Measurements from ENCODE around the gene CDC26. TPM values are rescaled to one million over a fixed set of nuclear protein-coding genes. Genes with fewer than 3 reads are reported as not detected.

Gene CDC26
- total RNA-seq = 50.2 and 51.2 TPM in 2 replicates

DNA sequence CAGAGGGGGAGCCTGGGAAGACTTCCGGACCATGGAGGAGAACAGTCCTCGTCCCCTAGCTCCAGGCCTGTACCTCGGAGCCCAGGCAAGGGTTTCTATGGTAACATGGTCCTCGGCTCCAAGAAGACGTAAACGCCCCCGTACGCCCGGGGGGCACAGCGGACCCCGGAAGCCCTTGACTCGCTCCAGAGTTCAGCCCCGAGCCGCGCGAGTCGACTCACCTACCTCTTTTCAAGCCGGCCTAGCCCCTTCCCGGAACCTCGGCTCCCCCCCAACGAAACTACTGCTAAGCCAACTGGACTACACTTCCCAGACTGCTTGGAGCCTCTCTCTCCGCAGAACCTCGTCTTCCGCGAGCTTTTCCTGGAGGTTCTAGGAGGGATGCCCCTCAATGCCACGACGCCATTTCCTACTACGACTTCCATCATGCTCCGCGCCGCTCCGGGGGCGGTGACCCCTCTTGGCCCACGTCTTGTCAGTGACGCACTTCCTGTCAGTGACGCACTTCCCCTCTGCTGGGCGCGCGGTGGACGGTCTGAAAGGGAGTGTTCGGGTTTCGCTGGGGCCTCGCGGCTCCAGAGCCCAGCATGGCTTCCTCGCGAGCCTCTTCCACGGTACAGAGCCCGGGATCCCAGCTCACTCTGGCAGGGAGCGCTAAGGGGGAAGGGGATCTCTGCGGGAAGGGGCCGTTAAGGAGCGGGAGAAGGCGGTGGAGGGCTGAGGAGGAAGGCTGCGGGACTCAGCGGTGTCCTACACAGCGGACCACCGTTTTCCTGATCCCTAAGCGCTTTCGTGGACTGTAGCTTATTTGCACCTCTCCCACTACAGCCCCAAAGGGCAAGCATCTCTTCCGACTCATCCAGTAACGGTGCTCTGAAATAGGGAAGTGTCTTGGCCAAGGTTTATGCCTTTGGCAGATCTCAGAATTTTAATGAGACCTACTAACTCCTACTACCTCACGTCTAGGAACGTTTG lies at the start of gene CDC26, which contains the start of gene PRPF4:
CDC26 (minus strand) TSS at position 416 of the 975 bp plus-strand sequence. CDS start 3,065 bp downstream, outside the sequence.
PRPF4 (plus strand) TSS at position 502 of the 975 bp plus-strand sequence; CDS start at position 588, 86 bp downstream.
- no peak within 1 kb of the TSS for H3K27ac Mint-ChIP-seq
- H3K4me1 Mint-ChIP-seq (ENCODE audit: low read depth) = peaks cover 29% of the 10 kb centered on the region
- H3K27me3 Mint-ChIP-seq (ENCODE audit: low read depth) = no peaks in the 10 kb centered on the region
- no peaks in the 10 kb centered on the region for H3K9me3 Mint-ChIP-seq
- intact Hi-C loops (cut with micrococcal nuclease) = loop anchor here (1.0 to 2.0 kb wide), 9 partner anchors 33 to 383 kb away; partner anchors contain the start of genes C9orf43, FKBP15, HDHD3 and POLE3
- H3K4me3 Mint-ChIP-seq (ENCODE audit: low read depth) = no peak within 1 kb of the TSS
- peaks cover 51% of the 10 kb centered on the region for H3K36me3 Mint-ChIP-seq (ENCODE audit: low read depth)
- DNase-seq (ENCODE audit: low spot score) = peak; percentile 94

GRCh38 chr9:113322671-113323070 lies 47.3 kb upstream of the CDC26 start:
- no peak overlapping the region for H3K27ac Mint-ChIP-seq
- H3K4me1 Mint-ChIP-seq (ENCODE audit: low read depth) = no peaks in the 10 kb centered on the region
- H3K9me3 Mint-ChIP-seq = no peaks in the 10 kb centered on the region
- H3K36me3 Mint-ChIP-seq (ENCODE audit: low read depth) = no peaks in the 10 kb centered on the region
- H3K4me3 Mint-ChIP-seq (ENCODE audit: low read depth) = no peak overlapping the region
- H3K27me3 Mint-ChIP-seq (ENCODE audit: low read depth) = no peaks in the 10 kb centered on the region
- DNase-seq (ENCODE audit: low spot score) = no peak
- intact Hi-C loops (cut with micrococcal nuclease) = no loop called here

DNA sequence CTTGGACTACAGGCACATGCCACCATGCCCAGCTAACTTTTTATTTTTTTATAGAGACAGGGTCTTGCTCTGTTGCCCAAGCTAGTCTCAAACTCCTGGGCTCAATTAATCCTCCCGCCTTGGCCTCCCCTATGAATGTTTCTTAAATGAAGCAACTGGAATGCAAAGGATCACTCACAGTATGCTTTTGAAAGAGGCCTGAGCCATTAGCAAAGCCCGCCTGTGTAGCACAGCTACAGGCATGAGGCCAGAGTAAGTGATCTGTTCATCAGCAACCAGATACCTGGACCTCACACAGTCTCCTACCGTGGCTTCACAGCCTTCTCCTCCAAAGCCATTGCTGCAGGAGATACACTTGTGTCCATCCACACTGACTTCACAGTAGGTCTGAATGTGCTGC lies 44.7 kb upstream of the CDC26 start:
- intact Hi-C loops (cut with micrococcal nuclease) = no loop called here
- no peaks in the 10 kb centered on the region for H3K9me3 Mint-ChIP-seq
- H3K27ac Mint-ChIP-seq = no peak overlapping the region
- H3K27me3 Mint-ChIP-seq (ENCODE audit: low read depth) = no peaks in the 10 kb centered on the region
- DNase-seq (ENCODE audit: low spot score) = no peak
- H3K4me3 Mint-ChIP-seq (ENCODE audit: low read depth) = no peak overlapping the region
- H3K4me1 Mint-ChIP-seq (ENCODE audit: low read depth) = no peaks in the 10 kb centered on the region
- H3K36me3 Mint-ChIP-seq (ENCODE audit: low read depth) = no peaks in the 10 kb centered on the region

DNA sequence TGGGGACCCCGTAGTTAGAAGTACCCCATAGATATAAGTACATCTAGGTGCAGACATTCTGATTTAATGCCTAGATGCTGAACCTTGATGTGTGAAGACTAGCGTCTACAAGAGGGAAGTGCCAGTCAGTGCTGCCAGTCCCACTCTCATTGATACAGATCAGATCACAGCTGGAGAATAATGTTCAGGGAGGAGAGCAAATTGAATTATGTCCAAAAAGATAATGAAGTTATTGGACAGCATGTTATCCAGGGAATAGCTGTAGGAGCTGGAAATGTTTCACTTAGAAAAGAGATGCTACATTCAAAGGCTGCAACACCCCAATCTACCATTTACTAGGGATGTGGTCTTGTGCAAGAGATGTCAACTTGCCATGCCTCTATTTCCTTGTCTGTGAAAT lies 43.7 kb upstream of the CDC26 start:
- no peaks in the 10 kb centered on the region for H3K4me1 Mint-ChIP-seq (ENCODE audit: low read depth)
- intact Hi-C loops (cut with micrococcal nuclease) = no loop called here
- no peak for DNase-seq (ENCODE audit: low spot score)
- H3K36me3 Mint-ChIP-seq (ENCODE audit: low read depth) = no peaks in the 10 kb centered on the region
- H3K27ac Mint-ChIP-seq = no peak overlapping the region
- H3K9me3 Mint-ChIP-seq = no peaks in the 10 kb centered on the region
- no peak overlapping the region for H3K4me3 Mint-ChIP-seq (ENCODE audit: low read depth)
- H3K27me3 Mint-ChIP-seq (ENCODE audit: low read depth) = no peaks in the 10 kb centered on the region

- Mint-ChIP-seq H3K36me3 (ENCODE audit: low read depth) (no peaks in the 10 kb centered on the region), H3K27me3 (ENCODE audit: low read depth) (no peaks in the 10 kb centered on the region), H3K4me1 (ENCODE audit: low read depth) (no peaks in the 10 kb centered on the region)
Measured at GRCh38 chr9:113317777-113318176, 42.4 kb upstream of the CDC26 start.

DNA sequence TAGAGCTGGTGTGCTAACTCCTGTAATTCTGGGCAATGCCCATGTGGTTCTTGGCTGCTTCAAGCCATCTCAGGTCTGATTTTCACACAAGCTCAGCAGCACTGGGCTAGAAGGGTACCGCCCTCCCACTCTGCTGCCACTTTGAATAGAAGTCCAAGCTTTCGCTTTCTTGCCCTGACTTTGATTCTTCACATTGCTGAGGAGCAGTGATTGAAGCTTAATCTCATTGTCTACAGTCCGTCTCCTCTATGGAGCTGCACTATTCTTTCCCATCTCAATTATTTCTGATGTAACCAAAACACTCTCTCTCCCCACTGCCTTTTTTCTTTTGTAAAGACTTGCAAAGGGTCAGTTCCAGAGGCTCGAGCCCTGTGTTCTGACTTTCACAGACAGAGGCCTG lies 40.7 kb upstream of the CDC26 start:
- Mint-ChIP-seq H3K27me3 (ENCODE audit: low read depth) (no peaks in the 10 kb centered on the region), H3K27ac (no peak overlapping the region), H3K36me3 (ENCODE audit: low read depth) (no peaks in the 10 kb centered on the region), H3K4me1 (ENCODE audit: low read depth) (peaks cover 1% of the 10 kb centered on the region), H3K4me3 (ENCODE audit: low read depth) (no peak overlapping the region), H3K9me3 (no peaks in the 10 kb centered on the region)
- intact Hi-C loops (cut with micrococcal nuclease) = no loop called here
- no peak for DNase-seq (ENCODE audit: low spot score)

More at GRCh38 chr9:113317777-113318176, 42.4 kb upstream of the CDC26 start:
- Mint-ChIP-seq H3K4me3 (ENCODE audit: low read depth) (no peak overlapping the region), H3K27ac (no peak overlapping the region), H3K9me3 (no peaks in the 10 kb centered on the region)
- intact Hi-C loops (cut with micrococcal nuclease) = no loop called here
- no peak for DNase-seq (ENCODE audit: low spot score)

DNA sequence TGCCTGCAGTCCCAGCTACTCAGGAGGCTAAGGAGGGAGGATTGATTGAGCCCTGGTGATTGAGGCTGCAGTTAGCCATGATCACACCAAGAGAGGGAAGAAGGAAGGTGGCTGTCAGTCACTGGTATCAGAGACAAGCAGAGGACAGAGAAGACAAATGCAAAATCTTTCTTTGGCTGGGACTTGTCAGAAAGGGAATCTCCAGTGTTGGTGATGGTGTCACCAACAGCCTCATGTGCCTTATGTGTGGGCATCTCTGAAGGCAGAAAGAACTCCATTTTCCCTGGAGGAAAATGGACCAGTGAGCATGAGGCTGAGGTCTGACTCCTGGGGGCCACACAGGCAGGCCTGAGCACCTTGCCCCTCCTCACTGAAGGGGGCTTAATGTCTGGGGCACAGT lies 39.9 kb upstream of the CDC26 start:
- DNase-seq (ENCODE audit: low spot score) = no peak
- Mint-ChIP-seq H3K9me3 (no peaks in the 10 kb centered on the region), H3K27me3 (ENCODE audit: low read depth) (no peaks in the 10 kb centered on the region), H3K36me3 (ENCODE audit: low read depth) (no peaks in the 10 kb centered on the region), H3K4me1 (ENCODE audit: low read depth) (peaks cover 9% of the 10 kb centered on the region), H3K4me3 (ENCODE audit: low read depth) (no peak overlapping the region), H3K27ac (no peak overlapping the region)
- intact Hi-C loops (cut with micrococcal nuclease) = no loop called here

DNA sequence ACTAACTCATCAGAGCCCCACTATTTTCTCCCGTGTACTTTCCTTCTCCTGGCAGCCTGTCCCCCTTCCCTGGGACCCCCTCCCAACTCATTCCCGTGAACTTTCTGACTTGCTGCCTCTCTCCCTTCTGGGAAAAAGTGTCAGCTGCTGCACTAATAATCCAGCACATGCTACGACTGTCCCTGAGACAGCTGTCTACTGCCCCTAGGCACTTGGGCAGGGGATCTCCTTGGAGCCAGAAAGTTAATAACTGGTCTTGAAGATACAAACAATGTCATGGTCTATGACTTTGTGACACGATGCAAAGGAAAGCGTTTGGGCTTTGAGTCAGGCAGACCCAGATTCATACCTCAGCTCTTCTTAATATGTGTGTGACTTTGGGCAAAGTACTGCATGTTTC lies 37.9 kb upstream of the CDC26 start:
- Mint-ChIP-seq H3K27ac (no peak overlapping the region), H3K9me3 (no peaks in the 10 kb centered on the region), H3K4me3 (ENCODE audit: low read depth) (no peak overlapping the region), H3K36me3 (ENCODE audit: low read depth) (no peaks in the 10 kb centered on the region), H3K27me3 (ENCODE audit: low read depth) (no peaks in the 10 kb centered on the region), H3K4me1 (ENCODE audit: low read depth) (peaks cover 12% of the 10 kb centered on the region)
- intact Hi-C loops (cut with micrococcal nuclease) = no loop called here
- DNase-seq (ENCODE audit: low spot score) = no peak

DNA sequence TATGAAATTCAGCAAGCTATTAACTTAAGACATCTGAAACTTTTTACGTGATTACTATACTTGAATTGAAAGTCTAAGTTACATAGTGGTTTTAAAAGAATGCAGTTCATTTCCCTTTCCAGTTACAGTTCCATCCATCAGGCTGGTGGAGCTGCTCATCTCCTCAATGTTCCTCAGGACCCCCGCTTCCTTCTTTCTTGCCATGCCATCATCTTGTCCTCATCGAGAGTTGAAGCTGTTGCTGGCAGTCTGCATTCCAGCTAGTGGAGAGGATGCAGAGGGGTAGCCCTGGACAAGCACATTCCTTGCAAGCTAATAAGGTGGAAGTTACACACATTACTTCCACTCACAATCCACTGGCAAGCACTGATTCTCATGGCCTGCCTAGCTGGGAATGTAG lies 36.6 kb upstream of the CDC26 start:
- Mint-ChIP-seq H3K4me3 (ENCODE audit: low read depth) (no peak overlapping the region), H3K27me3 (ENCODE audit: low read depth) (peaks cover 3% of the 10 kb centered on the region), H3K27ac (no peak overlapping the region), H3K4me1 (ENCODE audit: low read depth) (peaks cover 12% of the 10 kb centered on the region), H3K36me3 (ENCODE audit: low read depth) (no peaks in the 10 kb centered on the region), H3K9me3 (no peaks in the 10 kb centered on the region)
- no peak for DNase-seq (ENCODE audit: low spot score)
- intact Hi-C loops (cut with micrococcal nuclease) = no loop called here

DNA sequence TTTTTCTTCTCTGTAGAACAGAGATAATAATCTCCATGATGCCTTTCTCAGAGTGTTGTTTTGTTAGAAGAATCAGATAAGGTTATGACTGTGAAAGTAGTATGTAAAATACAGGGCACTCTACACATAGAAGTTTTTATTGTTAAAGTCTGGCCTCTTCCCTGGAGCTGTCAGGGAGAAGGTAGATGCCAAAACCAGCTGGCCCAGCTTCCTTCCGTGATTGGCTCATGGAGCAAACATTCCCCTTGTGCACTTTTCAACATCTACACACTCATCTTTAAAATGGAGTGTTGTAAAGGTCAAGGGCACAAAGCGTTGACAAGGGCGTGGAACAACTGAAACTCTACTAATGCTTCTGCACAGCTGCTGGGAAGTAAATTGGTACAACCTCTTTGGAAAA lies 35.2 kb upstream of the CDC26 start:
- Mint-ChIP-seq H3K9me3 (no peaks in the 10 kb centered on the region), H3K27me3 (ENCODE audit: low read depth) (peaks cover 3% of the 10 kb centered on the region), H3K27ac (peak overlapping the region; percentile 30), H3K4me1 (ENCODE audit: low read depth) (peaks cover 12% of the 10 kb centered on the region), H3K4me3 (ENCODE audit: low read depth) (no peak overlapping the region), H3K36me3 (ENCODE audit: low read depth) (no peaks in the 10 kb centered on the region)
- DNase-seq (ENCODE audit: low spot score) = no peak
- intact Hi-C loops (cut with micrococcal nuclease) = no loop called here

GRCh38 chr9:113309204-113309813 lies 33.9 kb upstream of the CDC26 start:
- no peak for DNase-seq (ENCODE audit: low spot score)

DNA sequence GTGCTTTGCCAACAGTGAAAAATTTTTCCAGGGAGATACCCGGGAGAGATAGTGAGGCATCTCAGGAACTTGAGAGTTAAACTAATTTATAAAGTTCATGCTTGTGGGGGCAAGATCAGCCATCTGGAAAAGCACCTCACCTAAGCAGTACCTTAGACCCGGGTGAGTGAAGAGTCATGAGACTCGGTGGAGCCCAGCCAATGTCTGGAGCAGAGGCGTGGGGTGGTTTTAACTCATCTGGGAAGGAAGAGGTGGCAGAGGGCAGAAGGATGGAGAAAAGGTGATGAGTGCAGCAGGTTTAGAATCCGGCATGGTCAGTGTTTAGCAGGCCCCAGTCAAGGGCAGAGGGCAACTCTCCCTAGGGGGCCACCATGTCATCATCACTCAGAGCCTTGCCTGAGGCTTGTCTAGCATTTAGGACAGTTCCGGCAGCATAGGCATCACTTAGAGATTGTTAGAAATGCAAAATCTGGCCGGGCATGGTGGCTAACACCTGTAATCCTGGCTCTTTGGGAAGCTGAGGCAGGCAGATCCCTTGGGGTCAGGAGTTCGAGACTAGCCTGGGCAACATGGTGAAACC lies 32.1 kb upstream of the CDC26 start:
- peaks cover 3% of the 10 kb centered on the region for H3K27me3 Mint-ChIP-seq (ENCODE audit: low read depth)
- DNase-seq (ENCODE audit: low spot score) = no peak
- H3K4me1 Mint-ChIP-seq (ENCODE audit: low read depth) = peaks cover 12% of the 10 kb centered on the region
- H3K27ac Mint-ChIP-seq = no peak overlapping the region
- intact Hi-C loops (cut with micrococcal nuclease) = no loop called here
- no peak overlapping the region for H3K4me3 Mint-ChIP-seq (ENCODE audit: low read depth)
- no peaks in the 10 kb centered on the region for H3K9me3 Mint-ChIP-seq
- no peaks in the 10 kb centered on the region for H3K36me3 Mint-ChIP-seq (ENCODE audit: low read depth)

More at GRCh38 chr9:113309204-113309813, 33.9 kb upstream of the CDC26 start:
- Mint-ChIP-seq H3K9me3 (no peaks in the 10 kb centered on the region), H3K36me3 (ENCODE audit: low read depth) (no peaks in the 10 kb centered on the region), H3K27me3 (ENCODE audit: low read depth) (peaks cover 3% of the 10 kb centered on the region), H3K4me3 (ENCODE audit: low read depth) (no peak overlapping the region), H3K27ac (no peak overlapping the region), H3K4me1 (ENCODE audit: low read depth) (peaks cover 12% of the 10 kb centered on the region)
- intact Hi-C loops (cut with micrococcal nuclease) = loop anchor here (1.0 to 2.0 kb wide), 5 partner anchors 35 to 98 kb away; partner anchors contain the start of genes ALAD, BSPRY, CDC26 and HDHD3

Data from activated T-helper 2 cell treated with anti-CD3 and anti-CD28 coated beads, Interferon-gamma antibody, Interleukin-2, Interleukin-4, amounts not matched to agents 10 μg/mL and 5 μg/mL and 100 μg/mL, durations not matched to agents 14 hours and 24 hours and 36 hours (primary cell).